ENCODE results near the gene UGT2A2.

Gene UGT2A2

GRCh38 chr4:69568787-69569186 is 70.7 kb downstream of the UGT2A2 start:
- DNase-seq = no peak

- no peak for DNase-seq
Measured at GRCh38 chr4:69563424-69563823, 76.0 kb downstream of the UGT2A2 start.

- no peak for DNase-seq
Measured at GRCh38 chr4:69549651-69550050, 89.8 kb downstream of the UGT2A2 start.

- no peak for DNase-seq
Measured at GRCh38 chr4:69546134-69546765, 93.2 kb downstream of the UGT2A2 start.
